GM18858 (cell line): ENCODE results near the gene TTC19.

Experiments used
- ATAC-seq: cut with Tn5 transposase; IDR thresholded peaks from one replicate; pipeline ENCODE4 v1.9.1; 2021; ENCODE audit not compliant: unreplicated experiment

The TTC19 gene

GRCh38 chr17:15999141-15999973 is at the start of gene TTC19, which contains the start of gene ZSWIM7:
TSS of gene TTC19 (plus strand) at chr17:15999824. CDS start at chr17:15999849, 25 bp downstream.
TSS of gene ZSWIM7 (minus strand) at chr17:15999704. CDS start at chr17:15999594, 110 bp downstream.
- peak; percentile 92 for ATAC-seq

GRCh38 chr17:15951368-15952047 is 48.1 kb upstream of the TTC19 start:
- ATAC-seq, result no peak

GRCh38 chr17:15952048-15952532 is 47.5 kb upstream of the TTC19 start:
- no peak for ATAC-seq

GRCh38 chr17:15952916-15953790 is 46.5 kb upstream of the TTC19 start:
- no peak for ATAC-seq

- ATAC-seq, result no peak
Observed at GRCh38 chr17:15954222-15954621, 45.4 kb upstream of the TTC19 start.

GRCh38 chr17:15955793-15956541 is 43.7 kb upstream of the TTC19 start:
- no peak for ATAC-seq

GRCh38 chr17:15957206-15957605 is 42.4 kb upstream of the TTC19 start:
- no peak for ATAC-seq

- no peak for ATAC-seq
Observed at GRCh38 chr17:15957608-15958307, 41.9 kb upstream of the TTC19 start.

- no peak for ATAC-seq
Observed at GRCh38 chr17:15958484-15958854, 41.2 kb upstream of the TTC19 start.

- ATAC-seq, result no peak
Observed at GRCh38 chr17:15963670-15964110, 35.9 kb upstream of the TTC19 start.

GRCh38 chr17:15965528-15965927 is 34.1 kb upstream of the TTC19 start:
- no peak for ATAC-seq

- ATAC-seq, result no peak
Observed at GRCh38 chr17:15966183-15966878, 33.3 kb upstream of the TTC19 start.

GRCh38 chr17:15966879-15967248 is 32.8 kb upstream of the TTC19 start:
- no peak for ATAC-seq

- no peak for ATAC-seq
Observed at GRCh38 chr17:15967706-15968399, 31.8 kb upstream of the TTC19 start.

GRCh38 chr17:15969463-15969862 is 30.2 kb upstream of the TTC19 start:
- no peak for ATAC-seq

- no peak for ATAC-seq
Observed at GRCh38 chr17:15970500-15970899, 29.1 kb upstream of the TTC19 start.

- no peak for ATAC-seq
Observed at GRCh38 chr17:15971098-15971678, 28.4 kb upstream of the TTC19 start.

GRCh38 chr17:15971882-15972281 is 27.7 kb upstream of the TTC19 start:
- ATAC-seq, result no peak
